CD14-positive monocyte (primary cell): ENCODE data around the gene MTF1. TPM values are rescaled to one million over a fixed set of nuclear protein-coding genes. Genes with fewer than 3 reads are reported as not detected.
"Not testable (repeated sequence)": the region's sequence is repeated elsewhere in the genome, so short reads cannot be mapped to it uniquely, and the experiment has no call there.

Experiments
- DNase-seq, 3 donors: peaks; one replicate each; pipeline ENCODE4 v3.0.0-alpha.2; 2011 to 2022
- H2AFZ ChIP-seq: 2 replicates; pipeline ENCODE4 v1.6.0; 2012; ENCODE audit warnings: mild to moderate bottlenecking, low read depth, low read length, inconsistent platforms; ENCODE audit not compliant: insufficient read depth, poor library complexity, severe bottlenecking
- H3K27ac ChIP-seq, 2 donors: 1 replicate in 1 of 2; 2 replicates in 1 of 2; pipeline ENCODE4 v1.5.1; 2012 to 2013; ENCODE audit warnings: low read length in 2 of 2, control low read depth in 1 of 2, inconsistent platforms in 1 of 2, low read depth in 1 of 2, mild to moderate bottlenecking in 1 of 2
- H3K27me3 ChIP-seq, 2 donors: one replicate each; pipeline versions ENCODE4 v1.6.0 to v1.6.1; 2011 to 2013; ENCODE audit warnings: low read length in 2 of 2; ENCODE audit not compliant: control insufficient read depth in 2 of 2, insufficient read depth in 2 of 2
- H3K36me3 ChIP-seq, 2 donors: replicated peaks in 1 of 2; 1 replicate in 1 of 2; 2 replicates in 1 of 2; pipeline versions ENCODE4 v1.5.1 to v1.6.1; 2012 to 2013; ENCODE audit warnings: low read length in 2 of 2, control low read depth in 1 of 2, inconsistent platforms in 1 of 2, mild to moderate bottlenecking in 1 of 2; ENCODE audit not compliant: insufficient read depth in 2 of 2, control insufficient read depth in 1 of 2
- H3K4me1 ChIP-seq, 2 donors: 1 replicate in 1 of 2; 2 replicates in 1 of 2; pipeline versions ENCODE4 v1.5.1 to v1.6.1; 2012 to 2013; ENCODE audit warnings: low read length in 2 of 2, control low read depth in 1 of 2, inconsistent platforms in 1 of 2, mild to moderate bottlenecking in 1 of 2, moderate library complexity in 1 of 2; ENCODE audit not compliant: insufficient read depth in 2 of 2, control insufficient read depth in 1 of 2
- H3K4me2 ChIP-seq: replicated peaks from 2 replicates; pipeline ENCODE3; 2012; ENCODE audit warnings: low read length, moderate library complexity, mild to moderate bottlenecking; ENCODE audit not compliant: poor library complexity, severe bottlenecking; ENCODE audit errors: extremely low read depth
- H3K4me3 ChIP-seq, 3 experiments: fragments of 200-600 bp in 1 of 3; sonication (generic) in 1 of 3; replicated peaks in 1 of 3; 1 replicate in 2 of 3; 2 replicates in 1 of 3; pipeline ENCODE4 v1.5.1; 2011 to 2013; ENCODE audit warnings: low read length in 3 of 3, mild to moderate bottlenecking in 3 of 3, control low read depth in 2 of 3, low read depth in 2 of 3, inconsistent platforms in 1 of 3, moderate library complexity in 1 of 3
- H3K79me2 ChIP-seq: 2 replicates; pipeline ENCODE4 v1.6.0; 2012; ENCODE audit warnings: mild to moderate bottlenecking, control low read depth, inconsistent platforms, low read length, moderate library complexity; ENCODE audit not compliant: insufficient read depth
- H3K9ac ChIP-seq: 2 replicates; pipeline ENCODE4 v1.6.0; 2017; ENCODE audit warnings: low read length, mild to moderate bottlenecking; ENCODE audit not compliant: insufficient read depth, poor library complexity, severe bottlenecking
- H3K9me3 ChIP-seq, 2 donors: replicated peaks in 1 of 2; 1 replicate in 1 of 2; 2 replicates in 1 of 2; pipeline versions ENCODE4 v1.5.1 to v1.6.1; 2012 to 2013; ENCODE audit warnings: low read length in 2 of 2, control low read depth in 1 of 2; ENCODE audit not compliant: control insufficient read depth in 1 of 2, insufficient read depth in 1 of 2
- H4K20me1 ChIP-seq: 2 replicates; pipeline ENCODE4 v1.6.0; 2012; ENCODE audit warnings: mild to moderate bottlenecking, low read length, control low read depth, moderate library complexity; ENCODE audit not compliant: insufficient read depth
- H3K27ac Mint-ChIP-seq, 7 donors: one replicate each; pipeline ENCODE4 v1.8.0; 2020; ENCODE audit warnings: mild to moderate bottlenecking in 7 of 7, mixed read lengths in 7 of 7, moderate library complexity in 6 of 7, inconsistent platforms in 2 of 7
- H3K27me3 Mint-ChIP-seq, 3 donors: one replicate each; pipeline ENCODE4 v1.8.0; 2021 to 2022; ENCODE audit warnings: low read depth in 3 of 3, mild to moderate bottlenecking in 3 of 3, mixed read lengths in 3 of 3, moderate library complexity in 3 of 3, inconsistent platforms in 1 of 3
- H3K36me3 Mint-ChIP-seq, 2 donors: one replicate each; pipeline ENCODE4 v1.8.0; 2020; ENCODE audit warnings: mixed read lengths in 2 of 2, inconsistent platforms in 1 of 2, mild to moderate bottlenecking in 1 of 2
- H3K4me1 Mint-ChIP-seq: one replicate; pipeline ENCODE4 v1.8.0; 2020; ENCODE audit warnings: mild to moderate bottlenecking, mixed read lengths
- H3K4me3 Mint-ChIP-seq, 2 donors: one replicate each; pipeline ENCODE4 v1.8.0; 2020; ENCODE audit warnings: mild to moderate bottlenecking in 2 of 2, mixed read lengths in 2 of 2, moderate library complexity in 1 of 2
- H3K9me3 Mint-ChIP-seq, 7 donors: one replicate each; pipeline ENCODE4 v1.8.0; 2020 to 2022; ENCODE audit warnings: mixed read lengths in 7 of 7, mild to moderate bottlenecking in 6 of 7, moderate library complexity in 6 of 7, inconsistent platforms in 2 of 7
- CTCF ChIP-seq: fragments of 200-600 bp; IDR thresholded peaks from one replicate; pipeline ENCODE4 v1.8.0; 2022; ENCODE audit warnings: antibody characterized with exemption, mild to moderate bottlenecking
- WGBS: methylation state at CpG from one replicate; pipeline ENCODE4 v1.1.5; 2013; ENCODE audit warnings: missing lambda C conversion rate; ENCODE audit not compliant: insufficient coverage; 5-methylcytosine and 5-hydroxymethylcytosine counted together
- intact Hi-C, 2 donors: fragments of 100-400 bp; cut with micrococcal nuclease; formaldehyde crosslinking; loops; one replicate each; pipeline versions ENCODE4 v1.15.0 to v1.15.1; 2023
- polyA plus RNA-seq, 3 donors: library from polyadenylated mRNA; depleted of rRNA in 1 of 3; unstranded in 2 of 3; stranded (reverse) in 1 of 3; fragments of 300-500 nt in 2 of 3; fragments of >200 nt in 1 of 3; fragmentation: Illumina TruSeq in 2 of 3; gene quantifications; 1 replicate in 2 of 3; 2 replicates in 1 of 3; pipeline ENCODE4 v1.2.3, GENCODE V29; 2012 to 2021

Gene MTF1
- polyA plus RNA-seq, 3 donors: 17.1 to 41.0 (median 29.6) TPM

GRCh38 chr1:37906591-37906990, 47.2 kb upstream of the MTF1 start:
- Histone ChIP-seq H3K79me2 (peaks cover 20% of the 10 kb centered on the region), H3K36me3 (peaks cover 0 to 26% of the 10 kb centered on the region in 2 donors), H3K9me3 (peaks cover 5 to 12% of the 10 kb centered on the region in 2 donors)
- H3K27ac Mint-ChIP-seq, H4K20me1 ChIP-seq, H3K4me3 ChIP-seq, H2AFZ ChIP-seq, DNase-seq, H3K4me1 Mint-ChIP-seq, H3K27me3 ChIP-seq, H3K9ac ChIP-seq, H3K27me3 Mint-ChIP-seq, H3K4me3 Mint-ChIP-seq, intact Hi-C loops, H3K4me2 ChIP-seq, H3K27ac ChIP-seq, H3K4me1 ChIP-seq: not testable (repeated sequence)
- no CpG with 5 or more reads among the region's 3 CpGs for WGBS
- peaks cover 22 to 26% of the 10 kb centered on the region in 2 donors for H3K36me3 Mint-ChIP-seq
- H3K9me3 Mint-ChIP-seq: peaks cover 5 to 25% (median 16%) of the 10 kb centered on the region in 7 donors

- TF ChIP-seq CTCF: no peak
- DNase-seq: no peak
- no CpG with 5 or more reads among the region's 1 CpG for whole genome bisulfite sequencing
- peaks cover 0 to 17% of the 10 kb centered on the region in 2 donors for H3K36me3 ChIP-seq
- peaks cover 5 to 25% (median 16%) of the 10 kb centered on the region in 7 donors for H3K9me3 Mint-ChIP-seq
- intact Hi-C loops: no loop called here
- H3K9me3 ChIP-seq: peaks cover 0 to 6% of the 10 kb centered on the region in 2 donors
- no peak overlapping the region for H3K4me3 ChIP-seq
- peaks cover 16% of the 10 kb centered on the region for H3K79me2 ChIP-seq
- no peaks in the 10 kb centered on the region for H3K27me3 ChIP-seq
- H3K36me3 Mint-ChIP-seq: peaks cover 22 to 26% of the 10 kb centered on the region in 2 donors
- no peak overlapping the region for H3K27ac ChIP-seq
- H3K4me3 Mint-ChIP-seq: no peak overlapping the region
- H3K4me1 Mint-ChIP-seq: peaks cover 13% of the 10 kb centered on the region
- H3K27me3 Mint-ChIP-seq: peaks cover 0 to 7% (median 1%) of the 10 kb centered on the region in 3 donors
- H2AFZ ChIP-seq: no peak overlapping the region
- H3K4me1 ChIP-seq: peaks cover 13 to 14% of the 10 kb centered on the region in 2 donors
- no peak overlapping the region for H3K4me2 ChIP-seq
- H3K27ac Mint-ChIP-seq: no peak overlapping the region
- H3K9ac ChIP-seq: no peak overlapping the region
- peaks cover 10% of the 10 kb centered on the region for H4K20me1 ChIP-seq
Observed at GRCh38 chr1:37905727-37906126, 46.3 kb upstream of the MTF1 start.

GRCh38 chr1:37903921-37904320, 44.5 kb upstream of the MTF1 start:
- H3K27me3 Mint-ChIP-seq, H3K4me3 Mint-ChIP-seq, H3K4me2 ChIP-seq, H3K9ac ChIP-seq, H3K27me3 ChIP-seq, DNase-seq, H3K9me3 ChIP-seq, H3K27ac ChIP-seq, H2AFZ ChIP-seq, H3K27ac Mint-ChIP-seq, H4K20me1 ChIP-seq, intact Hi-C loops, H3K4me3 ChIP-seq: not testable (repeated sequence)
- Histone ChIP-seq H3K4me1 (peaks cover 13 to 14% of the 10 kb centered on the region in 2 donors), H3K79me2 (peaks cover 12% of the 10 kb centered on the region), H3K36me3 (peaks cover 0 to 17% of the 10 kb centered on the region in 2 donors)
- Mint-ChIP-seq H3K9me3 (peaks cover 0 to 17% (median 11%) of the 10 kb centered on the region in 7 donors), H3K4me1 (peaks cover 13% of the 10 kb centered on the region), H3K36me3 (peaks cover 23 to 34% of the 10 kb centered on the region in 2 donors)
- WGBS: no CpG with 5 or more reads among the region's 6 CpGs
